GM12878 (cell line): ENCODE measurements around the gene PDE8B. TPM values are rescaled to one million over a fixed set of nuclear protein-coding genes. Genes with fewer than 3 reads are reported as not detected.

ENCODE experiments used
- ATAC-seq: fragments of 200-7000 bp; cut with Tn5 transposase; 3 replicates; pipeline ENCODE4 v1.9.1; 2020; ENCODE audit warnings: mild to moderate bottlenecking, moderate library complexity
- BruUV-seq: library from RNA; stranded (reverse); fragments of 400-500 nt; replicated peaks from 2 replicates; lab custom pipeline; 2021; lab: Mats Ljungman, UMichigan
- CTCF ChIA-PET: fragments of 300-600 bp; sonication (Branson Sonifier 250); formaldehyde crosslinking; extraction: SDS; loops from one replicate; lab custom pipeline; 2021; ENCODE audit warnings: inconsistent platforms; lab: Yijun Ruan, JAX
- POLR2A ChIA-PET: fragments of 350-600 bp; formaldehyde crosslinking; extraction: SDS; loops from one replicate; lab custom pipeline; 2021; ENCODE audit warnings: inconsistent platforms; lab: Charles Lee
- RAD21 ChIA-PET: fragments of 300-600 bp; sonication (Branson Sonifier 250); formaldehyde crosslinking; loops from one replicate; lab custom pipeline; 2023; ENCODE audit warnings: antibody characterized with exemption; ENCODE audit not compliant: unreplicated experiment; lab: Charles Lee
- SMC1A ChIA-PET: fragments of 300-600 bp; sonication (Branson Sonifier 250); formaldehyde crosslinking; loops from one replicate; lab custom pipeline; 2023; ENCODE audit not compliant: unreplicated experiment, uncharacterized antibody; lab: Charles Lee
- DNase-seq: peaks from one replicate; pipeline ENCODE4 v3.0.0-alpha.2; 2011; ENCODE audit warnings: low read depth, low spot score
- FAIRE-seq: peaks from 3 replicates; lab custom pipeline; 2011; peaks lifted over from hg19 to GRCh38; lab: Jason Lieb, UNC
- H2AFZ ChIP-seq: 2 replicates; pipeline ENCODE4 v1.6.0; 2011; ENCODE audit warnings: low read depth, low read length, control low read depth; ENCODE audit not compliant: control insufficient read depth
- H3K27ac ChIP-seq: 2 replicates; pipeline ENCODE4 v1.5.1; 2011; ENCODE audit warnings: control low read depth; ENCODE audit not compliant: control insufficient read depth, insufficient read depth
- H3K27me3 ChIP-seq, 2 experiments: replicated peaks in 1 of 2; 2 replicates each; pipeline versions ENCODE4 v1.6.0 to v1.6.1; 2011; ENCODE audit warnings: low read length in 1 of 2; ENCODE audit not compliant: control insufficient read depth in 2 of 2, insufficient read depth in 2 of 2
- H3K36me3 ChIP-seq, 2 experiments: 2 replicates each; pipeline ENCODE4 v1.5.1; 2011; ENCODE audit warnings: low read length in 1 of 2; ENCODE audit not compliant: control insufficient read depth in 2 of 2, insufficient read depth in 2 of 2
- H3K4me1 ChIP-seq: 2 replicates; pipeline ENCODE4 v1.6.1; 2011; ENCODE audit warnings: mild to moderate bottlenecking, low read length, moderate library complexity, mixed read lengths; ENCODE audit not compliant: control insufficient read depth, insufficient read depth
- H3K4me2 ChIP-seq: 2 replicates; pipeline ENCODE4 v1.6.0; 2011; ENCODE audit warnings: control low read depth; ENCODE audit not compliant: control insufficient read depth, insufficient read depth
- H3K4me3 ChIP-seq: fragments of 200-600 bp; sonication (generic); 2 replicates; pipeline ENCODE4 v1.5.1; 2016
- H3K79me2 ChIP-seq: 2 replicates; pipeline ENCODE4 v1.6.0; 2011; ENCODE audit warnings: low read length; ENCODE audit not compliant: control insufficient read depth, insufficient read depth
- H3K9ac ChIP-seq: 2 replicates; pipeline ENCODE4 v1.8.0; 2011; ENCODE audit warnings: low read length, control low read depth, mixed read lengths; ENCODE audit not compliant: control insufficient read depth, insufficient read depth
- H3K9me3 ChIP-seq: replicated peaks from 3 replicates; pipeline ENCODE4 v1.5.1; 2011; ENCODE audit warnings: mild to moderate bottlenecking, low read length; ENCODE audit not compliant: control insufficient read depth, insufficient read depth
- H4K20me1 ChIP-seq: 2 replicates; pipeline ENCODE4 v1.6.0; 2011; ENCODE audit not compliant: control insufficient read depth, insufficient read depth
- BMI1 ChIP-seq: fragments of 450-650 bp; IDR thresholded peaks from 2 replicates; pipeline ENCODE4 v1.6.1; 2016; ENCODE audit warnings: mild to moderate bottlenecking, moderate library complexity, borderline replicate concordance
- DPF2 ChIP-seq: fragments of 450-650 bp; IDR thresholded peaks from 2 replicates; pipeline ENCODE4 v1.6.1; 2017; ENCODE audit warnings: mild to moderate bottlenecking
- FOXK2 ChIP-seq: fragments of 450-650 bp; IDR thresholded peaks from 2 replicates; pipeline ENCODE4 v1.6.1; 2017; ENCODE audit warnings: mild to moderate bottlenecking, moderate library complexity
- POU2F2 ChIP-seq: IDR thresholded peaks from 3 replicates; pipeline ENCODE4 v1.6.1; 2011; ENCODE audit warnings: low read depth, mild to moderate bottlenecking, low read length, borderline replicate concordance
- WRNIP1 ChIP-seq: IDR thresholded peaks from 2 replicates; pipeline ENCODE4 v1.6.1; 2011; ENCODE audit warnings: low read depth, low read length, improper control_type of control experiment, borderline replicate concordance
- YBX1 ChIP-seq: fragments of 450-650 bp; IDR thresholded peaks from 2 replicates; pipeline ENCODE4 v1.6.1; 2016; ENCODE audit warnings: antibody characterized with exemption
- YY1 ChIP-seq: IDR thresholded peaks from 2 replicates; pipeline ENCODE4 v1.6.1; 2011; ENCODE audit warnings: low read depth, mild to moderate bottlenecking, low read length
- WGBS: methylation state at CpG from one replicate; pipeline ENCODE4 v1.1.6; 2016; ENCODE audit warnings: low lambda C conversion rate; ENCODE audit not compliant: insufficient replicate concordance, insufficient coverage; ENCODE audit errors: missing lambda C conversion rate; 5-methylcytosine and 5-hydroxymethylcytosine counted together
- in situ Hi-C: fragments of 300-500 bp; cut with MboI; formaldehyde crosslinking; loops from 9 replicates; pipeline ENCODE4 v1.14.3; 2018; ENCODE audit warnings: mixed read lengths
- intact Hi-C: fragments of 100-400 bp; cut with micrococcal nuclease; formaldehyde crosslinking; loops from one replicate; pipeline ENCODE4 v1.14.2; 2022; ENCODE audit not compliant: unreplicated experiment
- polyA plus RNA-seq, 11 experiments: library from polyadenylated mRNA; depleted of rRNA in 4 of 11; unstranded in 6 of 11; stranded (reverse) in 5 of 11; fragments of >200 nt; fragmentation: Nextera tagmentation in 4 of 11; fragmentation: Illumina TruSeq in 1 of 11; extraction: Ambion mirVana in 4 of 11; extraction: Trizol in 1 of 11; gene quantifications; 1 replicate in 1 of 11; 2 replicates in 10 of 11; pipeline versions ENCODE4 v1.2.1 to v1.2.3, GENCODE V29; 2011 to 2016; ENCODE audit warnings: inconsistent platforms in 2 of 11, missing spikeins in 2 of 11, low read depth in 1 of 11
- total RNA-seq, 4 experiments: library from RNA; depleted of rRNA in 3 of 4; stranded (reverse); fragments of >200 nt in 3 of 4; fragmentation: Illumina TruSeq in 1 of 4; extraction: Trizol in 1 of 4; gene quantifications; 2 replicates each; pipeline versions ENCODE4 v1.2.1 to v1.2.3, GENCODE V29; 2013 to 2021
- TF ChIP-seq, protein P1 (sequence below): fragments of 450-650 bp; IDR thresholded peaks from 2 replicates; pipeline ENCODE4 v1.6.1; 2018; ENCODE audit warnings: mild to moderate bottlenecking, low read depth, moderate library complexity; ENCODE audit not compliant: partially characterized antibody

PDE8B gene
- total and polyA plus RNA-seq, 10 of the 15 experiments (the other 5 are each of a cell fraction or from before 2014, with no cell fraction given), result 0.03 to 0.44 (median 0.20) TPM; not detected in 3

DNA sequence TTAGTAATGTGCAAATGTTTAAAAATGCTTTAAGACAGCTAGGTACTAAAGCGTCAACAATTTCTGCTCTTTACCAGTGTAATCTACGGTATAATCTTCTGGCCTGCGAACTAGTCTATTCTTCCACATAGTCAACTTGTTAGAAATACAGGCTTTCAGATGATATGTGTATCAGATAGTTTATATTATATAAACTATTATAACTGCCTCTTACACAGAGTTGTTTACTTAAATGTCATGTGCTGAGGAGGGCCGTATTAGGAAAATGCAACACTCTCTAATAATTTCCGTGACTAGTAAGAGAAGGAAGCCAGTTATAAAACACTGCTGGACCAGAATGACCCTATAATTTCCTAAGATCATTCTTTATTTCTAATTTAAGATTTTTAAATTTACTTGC is 218.0 kb downstream of the PDE8B start:
- H3K36me3 ChIP-seq, result peaks cover 2 to 20% of the 10 kb centered on the region in 2 experiments; a peak in 3 of 4 replicates
- FAIRE-seq, result no peak
- H2AFZ ChIP-seq, result no peak overlapping the region
- no peaks in the 10 kb centered on the region for H4K20me1 ChIP-seq
- H3K27ac ChIP-seq, result no peak overlapping the region
- DNase-seq, result no peak
- RAD21 ChIA-PET, result interaction anchor here (1.5 kb wide), 1 partner anchor 72 kb away, joined by 3 read pairs; no protein-coding TSS in a partner anchor
- intact Hi-C loops (no loop called here), in situ Hi-C loops (no loop called here)
- no peak overlapping the region for H3K4me2 ChIP-seq
- ATAC-seq, result no peak
- POLR2A ChIA-PET, result no interaction called here
- WGBS, result 99% methylated on average over 5 of the region's 5 CpGs
- H3K9me3 ChIP-seq, result no peaks in the 10 kb centered on the region
- SMC1A ChIA-PET, result interaction anchor here (1.4 to 3.3 kb wide), 2 partner anchors 8 to 46 kb away, joined by 3 to 21 read pairs; no protein-coding TSS in a partner anchor
- BruUV-seq, result no TSS peak
- CTCF ChIA-PET, result interaction anchor here (1.6 to 2.5 kb wide), 2 partner anchors 8 to 283 kb away, joined by 6 to 14 read pairs; no protein-coding TSS in a partner anchor
- TF ChIP-seq, protein P1, sequence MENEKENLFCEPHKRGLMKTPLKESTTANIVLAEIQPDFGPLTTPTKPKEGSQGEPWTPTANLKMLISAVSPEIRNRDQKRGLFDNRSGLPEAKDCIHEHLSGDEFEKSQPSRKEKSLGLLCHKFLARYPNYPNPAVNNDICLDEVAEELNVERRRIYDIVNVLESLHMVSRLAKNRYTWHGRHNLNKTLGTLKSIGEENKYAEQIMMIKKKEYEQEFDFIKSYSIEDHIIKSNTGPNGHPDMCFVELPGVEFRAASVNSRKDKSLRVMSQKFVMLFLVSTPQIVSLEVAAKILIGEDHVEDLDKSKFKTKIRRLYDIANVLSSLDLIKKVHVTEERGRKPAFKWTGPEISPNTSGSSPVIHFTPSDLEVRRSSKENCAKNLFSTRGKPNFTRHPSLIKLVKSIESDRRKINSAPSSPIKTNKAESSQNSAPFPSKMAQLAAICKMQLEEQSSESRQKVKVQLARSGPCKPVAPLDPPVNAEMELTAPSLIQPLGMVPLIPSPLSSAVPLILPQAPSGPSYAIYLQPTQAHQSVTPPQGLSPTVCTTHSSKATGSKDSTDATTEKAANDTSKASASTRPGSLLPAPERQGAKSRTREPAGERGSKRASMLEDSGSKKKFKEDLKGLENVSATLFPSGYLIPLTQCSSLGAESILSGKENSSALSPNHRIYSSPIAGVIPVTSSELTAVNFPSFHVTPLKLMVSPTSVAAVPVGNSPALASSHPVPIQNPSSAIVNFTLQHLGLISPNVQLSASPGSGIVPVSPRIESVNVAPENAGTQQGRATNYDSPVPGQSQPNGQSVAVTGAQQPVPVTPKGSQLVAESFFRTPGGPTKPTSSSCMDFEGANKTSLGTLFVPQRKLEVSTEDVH, result no peak
- no peak for TF ChIP-seq BMI1
- no peaks in the 10 kb centered on the region for H3K27me3 ChIP-seq
- H3K4me1 ChIP-seq, result no peaks in the 10 kb centered on the region
- no peaks in the 10 kb centered on the region for H3K79me2 ChIP-seq
- H3K9ac ChIP-seq, result no peak overlapping the region
- H3K4me3 ChIP-seq, result no peak overlapping the region

DNA sequence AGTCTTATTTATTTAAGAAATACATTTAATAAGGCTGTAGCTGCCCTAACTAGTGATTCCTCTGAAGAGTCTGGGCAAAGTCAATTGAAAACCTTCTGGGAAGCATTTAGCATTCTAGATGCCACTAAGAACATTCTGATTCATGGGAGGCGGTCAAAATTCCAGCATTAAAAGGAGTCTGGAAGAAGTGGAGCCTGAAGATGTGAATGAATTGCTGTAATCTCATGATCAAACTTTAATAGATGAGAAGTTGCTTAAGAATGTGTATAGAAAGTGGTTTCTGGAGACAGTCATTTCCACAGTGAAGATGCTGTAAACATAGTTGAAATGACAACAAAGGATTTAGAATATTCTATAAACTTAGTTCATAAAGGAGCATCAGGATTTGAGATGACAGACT is 220.2 kb downstream of the PDE8B start:
- WGBS, result 96% methylated on average over 1 of the region's 1 CpG
- no peaks in the 10 kb centered on the region for H3K9me3 ChIP-seq
- no peak for ATAC-seq
- BruUV-seq, result no TSS peak
- no peak overlapping the region for H3K9ac ChIP-seq
- H4K20me1 ChIP-seq, result no peaks in the 10 kb centered on the region
- ChIA-PET RAD21 (no interaction called here), CTCF (interaction anchor here (0.6 kb wide), 1 partner anchor 989 kb away, joined by 4 read pairs; no protein-coding TSS in a partner anchor), POLR2A (no interaction called here), SMC1A (interaction anchor here (0.6 kb wide), 1 partner anchor 156 kb away, joined by 3 read pairs; no protein-coding TSS in a partner anchor)
- H3K4me1 ChIP-seq, result no peaks in the 10 kb centered on the region
- intact Hi-C loops, result loop anchor here (10.0 kb wide), 1 partner anchor 566 kb away; no protein-coding TSS in a partner anchor
- no peak overlapping the region for H2AFZ ChIP-seq
- no peaks in the 10 kb centered on the region for H3K27me3 ChIP-seq
- in situ Hi-C loops, result no loop called here
- no peaks in the 10 kb centered on the region for H3K79me2 ChIP-seq
- peaks cover 2 to 18% of the 10 kb centered on the region in 2 experiments; a peak in 3 of 4 replicates for H3K36me3 ChIP-seq
- H3K4me3 ChIP-seq, result no peak overlapping the region
- no peak overlapping the region for H3K27ac ChIP-seq
- no peak overlapping the region for H3K4me2 ChIP-seq
- no peak for TF ChIP-seq YY1
- TF ChIP-seq WRNIP1, result no peak
- TF ChIP-seq DPF2, result no peak
- TF ChIP-seq FOXK2, result no peak
- TF ChIP-seq POU2F2, result no peak
- no peak for TF ChIP-seq YBX1
- no peak for DNase-seq
- FAIRE-seq, result no peak
